BLaER1 (cell line): ENCODE data around the gene CDH23.

Experiments
- H3K27ac ChIP-seq: shearing (Covaris generic); formaldehyde crosslinking; 2 replicates; pipeline ENCODE4 v1.8.1; 2022
- H3K27me3 ChIP-seq: shearing (Covaris generic); formaldehyde crosslinking; 2 replicates; pipeline ENCODE4 v1.8.1; 2022
- H3K36me3 ChIP-seq: shearing (Covaris generic); formaldehyde crosslinking; 2 replicates; pipeline ENCODE4 v1.8.1; 2022
- H3K4me1 ChIP-seq: shearing (Covaris generic); formaldehyde crosslinking; 2 replicates; pipeline ENCODE4 v1.8.1; 2022
- H3K4me2 ChIP-seq: shearing (Covaris generic); formaldehyde crosslinking; 2 replicates; pipeline ENCODE4 v1.8.1; 2022
- H3K4me3 ChIP-seq: shearing (Covaris generic); formaldehyde crosslinking; 2 replicates; pipeline ENCODE4 v1.8.1; 2022
- H3K9ac ChIP-seq: shearing (Covaris generic); formaldehyde crosslinking; 2 replicates; pipeline ENCODE4 v1.8.1; 2022
- H3K9me3 ChIP-seq: shearing (Covaris generic); formaldehyde crosslinking; 2 replicates; pipeline ENCODE4 v1.8.1; 2022
- H4K20me1 ChIP-seq: shearing (Covaris generic); formaldehyde crosslinking; 2 replicates; pipeline ENCODE4 v1.8.1; 2022
- Cebpa-rat ChIP-seq: shearing (Covaris generic); IDR thresholded peaks from 2 replicates; pipeline ENCODE4 v1.8.1; 2022

Gene CDH23

DNA sequence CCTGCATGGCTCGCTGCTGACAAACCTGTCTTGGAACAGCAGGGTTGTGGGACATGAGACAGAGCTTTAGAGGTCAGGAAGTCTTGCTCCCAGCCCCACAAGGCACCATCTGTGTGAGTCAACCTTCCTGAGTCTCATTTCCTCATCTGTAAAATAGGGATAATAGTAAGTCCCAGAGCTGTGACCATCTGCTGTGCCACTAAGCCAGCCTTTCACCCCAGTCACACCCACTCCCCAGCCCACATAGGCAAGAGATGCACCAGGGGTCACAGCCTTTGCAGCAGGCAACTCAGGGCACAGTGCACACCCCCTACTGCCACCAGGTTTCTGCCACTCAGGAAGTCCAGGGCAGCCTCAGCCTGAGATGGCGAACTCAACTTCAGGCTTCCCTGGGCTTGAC is 29.4 kb upstream of the CDH23 start:
- H3K4me3 ChIP-seq: no peak overlapping the region

DNA sequence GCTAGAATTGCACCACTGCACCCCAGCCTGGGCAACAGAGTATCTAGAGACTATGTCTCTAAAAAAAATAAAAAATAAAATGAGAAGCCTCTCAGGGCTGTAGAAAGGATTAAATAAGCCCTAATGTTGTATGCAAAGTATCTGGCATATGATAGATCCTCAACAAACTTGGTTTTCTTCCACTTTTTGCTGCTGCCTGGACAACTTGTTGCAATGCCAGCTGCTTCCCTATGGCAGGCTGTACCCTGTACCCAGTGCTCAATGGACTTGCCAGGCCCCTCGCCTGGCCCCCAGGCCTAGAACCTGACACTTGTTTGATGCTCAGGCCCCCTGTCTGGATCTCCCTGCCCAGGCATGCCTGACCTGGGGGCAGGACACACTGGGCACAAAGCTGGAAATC is 28.5 kb upstream of the CDH23 start:
- Histone ChIP-seq H4K20me1 (no peaks in the 10 kb centered on the region), H3K9me3 (no peaks in the 10 kb centered on the region), H3K4me3 (no peak overlapping the region), H3K9ac (no peak overlapping the region), H3K27ac (no peak overlapping the region), H3K36me3 (peaks cover 26% of the 10 kb centered on the region), H3K4me1 (peaks cover 8% of the 10 kb centered on the region; the same call in 1 of the 2 replicates), H3K27me3 (no peaks in the 10 kb centered on the region), H3K4me2 (no peak overlapping the region)
- TF ChIP-seq Cebpa-rat: no peak

More for the DNA sequence above, 29.4 kb upstream of the CDH23 start:
- H3K4me1 ChIP-seq: peaks cover 8% of the 10 kb centered on the region; the same call in 1 of the 2 replicates
- no peak overlapping the region for H3K27ac ChIP-seq
- no peaks in the 10 kb centered on the region for H3K9me3 ChIP-seq
- H3K27me3 ChIP-seq: no peaks in the 10 kb centered on the region
- no peak overlapping the region for H3K4me2 ChIP-seq
- H4K20me1 ChIP-seq: no peaks in the 10 kb centered on the region
- TF ChIP-seq Cebpa-rat: no peak
- H3K36me3 ChIP-seq: peaks cover 35% of the 10 kb centered on the region
- no peak overlapping the region for H3K9ac ChIP-seq

DNA sequence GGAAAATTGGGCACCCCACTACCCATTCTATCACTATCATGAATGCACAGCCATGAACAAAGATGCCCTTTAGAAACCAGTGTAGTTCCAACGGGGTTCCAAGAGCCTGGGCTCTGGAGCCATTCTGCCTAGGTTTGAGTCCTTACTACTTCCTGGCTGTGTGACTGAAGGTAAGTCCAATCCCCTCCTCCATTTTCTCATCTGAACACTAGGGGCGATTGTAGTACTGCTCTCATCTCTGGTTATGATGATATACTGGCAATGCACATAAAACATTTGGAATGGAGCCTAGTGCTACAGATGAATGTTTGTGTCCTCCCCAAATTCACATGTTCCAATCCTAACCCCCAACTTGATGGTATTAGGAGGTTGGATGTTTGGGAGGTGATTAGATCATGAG is 28.1 kb upstream of the CDH23 start:
- Histone ChIP-seq H3K27ac (no peak overlapping the region), H3K36me3 (peaks cover 24% of the 10 kb centered on the region), H3K4me2 (no peak overlapping the region), H3K9ac (no peak overlapping the region), H3K4me3 (no peak overlapping the region), H3K9me3 (no peaks in the 10 kb centered on the region), H4K20me1 (no peaks in the 10 kb centered on the region), H3K27me3 (no peaks in the 10 kb centered on the region), H3K4me1 (peaks cover 8% of the 10 kb centered on the region; the same call in 1 of the 2 replicates)
- TF ChIP-seq Cebpa-rat: no peak

DNA sequence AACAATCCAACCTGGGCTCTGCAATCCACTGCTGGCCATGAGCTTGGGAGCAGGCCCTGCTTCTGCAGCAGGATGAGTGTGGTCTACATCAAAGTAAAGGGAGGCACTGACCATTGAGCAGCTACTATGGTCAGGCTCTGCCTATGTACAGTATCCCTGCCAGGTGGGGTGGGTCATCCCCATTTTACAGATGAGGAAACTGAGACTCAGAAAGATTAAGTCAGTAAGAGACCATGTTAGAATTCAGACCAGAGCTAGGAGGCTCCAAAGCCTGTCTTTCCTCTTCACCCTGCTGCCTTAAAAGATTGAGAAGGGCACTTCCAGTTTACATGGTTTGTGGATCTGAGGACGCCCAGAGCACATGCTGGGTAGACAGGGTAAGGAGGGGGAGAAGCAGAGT is 27.1 kb upstream of the CDH23 start:
- H3K9ac ChIP-seq: no peak overlapping the region
- H3K36me3 ChIP-seq: peaks cover 14% of the 10 kb centered on the region
- no peaks in the 10 kb centered on the region for H3K27me3 ChIP-seq
- H3K27ac ChIP-seq: no peak overlapping the region
- no peak overlapping the region for H3K4me2 ChIP-seq
- TF ChIP-seq Cebpa-rat: no peak
- no peak overlapping the region for H3K4me3 ChIP-seq
- no peaks in the 10 kb centered on the region for H3K9me3 ChIP-seq
- peaks cover 8% of the 10 kb centered on the region; the same call in 1 of the 2 replicates for H3K4me1 ChIP-seq
- no peaks in the 10 kb centered on the region for H4K20me1 ChIP-seq

DNA sequence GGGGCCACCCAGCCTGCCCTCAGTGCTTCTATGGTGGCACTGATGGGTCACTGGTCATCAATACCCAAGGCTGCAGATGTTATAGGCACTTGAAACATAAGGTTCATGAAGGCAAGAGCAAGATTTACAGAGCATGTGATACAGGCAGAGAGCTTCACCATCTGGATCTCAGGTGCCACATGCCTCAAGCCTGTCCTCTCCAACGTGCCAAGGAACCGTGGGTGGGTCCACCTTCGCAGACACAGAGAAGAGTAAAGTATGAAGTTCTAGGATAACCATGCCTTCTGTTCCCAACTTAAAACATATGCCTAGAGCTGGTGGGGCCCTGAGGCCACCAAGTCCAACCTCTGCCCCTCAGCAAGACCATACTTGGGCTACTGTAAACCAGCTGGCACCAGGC is 26.7 kb upstream of the CDH23 start:
- no peak overlapping the region for H3K4me2 ChIP-seq
- no peaks in the 10 kb centered on the region for H4K20me1 ChIP-seq
- no peaks in the 10 kb centered on the region for H3K9me3 ChIP-seq
- no peak overlapping the region for H3K27ac ChIP-seq
- TF ChIP-seq Cebpa-rat: no peak
- no peak overlapping the region for H3K9ac ChIP-seq
- H3K27me3 ChIP-seq: no peaks in the 10 kb centered on the region
- no peak overlapping the region for H3K4me3 ChIP-seq
- peaks cover 10% of the 10 kb centered on the region for H3K36me3 ChIP-seq
- H3K4me1 ChIP-seq: peaks cover 8% of the 10 kb centered on the region; the same call in 1 of the 2 replicates

DNA sequence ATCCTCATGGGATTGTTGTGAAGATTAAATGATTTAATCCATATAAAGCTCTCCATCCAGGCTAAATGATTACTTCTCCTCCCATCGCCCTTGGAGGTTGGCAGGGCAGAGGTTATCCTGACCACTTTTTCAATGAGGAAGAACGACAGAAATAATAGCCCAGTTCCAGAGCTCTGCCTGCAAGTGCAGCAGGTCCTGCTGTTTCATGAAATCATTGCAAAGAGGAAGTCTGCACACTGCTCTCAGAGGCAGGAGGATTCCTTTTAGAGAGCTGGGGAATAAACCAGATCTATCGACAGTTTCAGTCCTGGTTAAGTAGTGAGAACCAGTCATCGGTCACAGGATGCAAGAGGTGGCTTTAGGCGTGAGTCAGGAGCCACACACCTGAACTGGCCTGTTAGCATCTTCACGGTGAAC is 25.0 kb upstream of the CDH23 start:
- Histone ChIP-seq H4K20me1 (no peaks in the 10 kb centered on the region), H3K4me1 (peaks cover 18% of the 10 kb centered on the region), H3K9me3 (no peaks in the 10 kb centered on the region), H3K9ac (no peak overlapping the region), H3K27ac (no peak overlapping the region), H3K36me3 (no peaks in the 10 kb centered on the region), H3K4me3 (no peak overlapping the region), H3K4me2 (no peak overlapping the region), H3K27me3 (no peaks in the 10 kb centered on the region)
- no peak for TF ChIP-seq Cebpa-rat

DNA sequence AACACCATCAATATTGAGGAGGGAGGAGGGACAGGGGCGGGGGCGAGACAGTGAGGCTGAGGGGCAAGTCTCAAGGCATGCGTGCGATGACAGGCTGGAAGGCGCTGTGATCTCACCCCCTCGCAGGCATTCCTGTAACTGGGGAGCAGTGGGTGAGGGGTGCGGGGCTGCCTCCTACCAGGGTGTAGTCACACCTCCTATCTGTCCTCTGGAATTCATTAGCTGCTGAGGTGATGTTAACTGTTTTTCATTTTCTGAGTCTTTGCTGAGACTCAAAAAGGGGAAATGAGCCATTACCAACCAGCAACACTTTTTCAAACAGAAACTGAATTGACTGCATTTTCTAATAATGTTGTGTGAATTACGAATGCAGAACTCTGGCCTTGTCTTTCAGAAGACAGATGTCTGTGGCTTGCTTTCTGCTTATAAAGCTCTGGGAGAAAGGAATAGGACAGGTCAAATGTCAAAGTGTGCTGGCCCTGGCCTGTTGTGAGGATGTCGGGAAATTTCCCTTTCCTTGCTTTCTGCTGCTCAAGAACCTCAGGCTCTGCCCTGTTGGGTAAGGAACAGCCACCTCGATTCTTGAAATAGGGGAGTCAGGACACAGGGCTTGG is 23.7 kb upstream of the CDH23 start:
- no peak for TF ChIP-seq Cebpa-rat
- Histone ChIP-seq H3K4me1 (peaks cover 31% of the 10 kb centered on the region), H3K4me2 (no peak overlapping the region), H4K20me1 (no peaks in the 10 kb centered on the region), H3K27ac (no peak overlapping the region), H3K9ac (no peak overlapping the region), H3K36me3 (no peaks in the 10 kb centered on the region), H3K27me3 (no peaks in the 10 kb centered on the region), H3K4me3 (no peak overlapping the region), H3K9me3 (no peaks in the 10 kb centered on the region)

DNA sequence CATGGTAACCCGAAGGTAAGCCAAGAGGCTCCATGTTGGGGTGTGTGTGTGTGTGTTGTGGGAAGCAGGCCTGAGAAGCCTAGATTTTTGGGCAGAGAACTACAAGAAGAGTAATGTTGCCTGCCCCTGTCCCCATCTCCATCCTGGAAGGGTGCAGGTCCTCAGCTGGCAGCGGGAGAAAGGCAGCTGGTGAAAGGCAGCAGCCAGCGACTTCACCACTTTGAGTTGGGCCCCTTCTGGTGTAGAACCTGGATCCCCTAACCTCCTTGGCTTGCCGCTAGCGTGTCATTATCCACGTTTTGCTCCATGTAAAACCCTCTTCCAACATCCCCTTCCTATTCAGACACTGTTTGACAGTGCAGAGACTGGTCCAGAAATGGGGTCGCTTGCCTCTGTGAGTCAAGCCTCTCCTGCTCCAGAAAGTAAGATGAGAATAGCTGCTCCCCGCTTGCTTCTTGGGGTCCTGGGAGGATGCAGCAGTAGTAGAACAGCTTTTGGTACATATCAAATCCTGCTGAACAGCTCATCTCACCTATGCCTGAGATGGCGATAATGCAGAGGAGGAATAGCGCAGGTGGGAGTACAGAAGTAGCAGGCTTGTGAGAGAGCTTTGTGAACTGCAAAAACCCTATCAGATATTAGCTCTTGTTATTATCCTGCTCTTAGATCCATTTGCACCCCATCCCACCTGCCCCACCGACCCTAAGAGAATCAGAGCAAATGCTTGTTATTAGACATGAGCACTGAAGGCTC is 22.1 kb upstream of the CDH23 start:
- TF ChIP-seq Cebpa-rat: no peak
- Histone ChIP-seq H3K36me3 (no peaks in the 10 kb centered on the region), H3K27ac (no peak overlapping the region), H3K9ac (no peak overlapping the region), H3K4me2 (no peak overlapping the region), H3K4me3 (no peak overlapping the region), H3K9me3 (no peaks in the 10 kb centered on the region), H3K27me3 (no peaks in the 10 kb centered on the region), H3K4me1 (peaks cover 47% of the 10 kb centered on the region), H4K20me1 (no peaks in the 10 kb centered on the region)

DNA sequence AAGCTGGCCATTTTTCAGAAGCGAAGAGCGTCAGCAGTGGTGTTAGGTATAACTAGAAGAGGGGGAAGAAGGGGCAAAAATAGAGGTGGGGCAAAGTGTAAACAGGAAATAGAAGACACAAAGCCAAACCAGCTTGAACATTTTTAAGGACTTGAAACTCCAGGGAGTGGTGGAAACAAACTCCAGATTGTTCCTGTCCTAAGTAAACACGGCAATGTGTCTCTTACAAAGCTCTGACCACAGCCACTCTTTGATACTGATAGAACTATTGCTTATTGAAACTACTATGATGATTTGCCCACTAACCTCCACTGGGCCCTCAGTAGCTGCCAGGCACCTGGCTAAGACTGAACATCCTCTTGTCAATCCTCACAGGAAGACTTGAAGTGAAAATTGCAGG is 20.8 kb upstream of the CDH23 start:
- no peaks in the 10 kb centered on the region for H3K9me3 ChIP-seq
- H3K36me3 ChIP-seq: no peaks in the 10 kb centered on the region
- no peaks in the 10 kb centered on the region for H3K27me3 ChIP-seq
- no peak for TF ChIP-seq Cebpa-rat
- no peak overlapping the region for H3K4me3 ChIP-seq
- H3K9ac ChIP-seq: no peak overlapping the region
- peaks cover 49% of the 10 kb centered on the region for H3K4me1 ChIP-seq
- no peak overlapping the region for H3K27ac ChIP-seq
- H3K4me2 ChIP-seq: no peak overlapping the region
- H4K20me1 ChIP-seq: no peaks in the 10 kb centered on the region

DNA sequence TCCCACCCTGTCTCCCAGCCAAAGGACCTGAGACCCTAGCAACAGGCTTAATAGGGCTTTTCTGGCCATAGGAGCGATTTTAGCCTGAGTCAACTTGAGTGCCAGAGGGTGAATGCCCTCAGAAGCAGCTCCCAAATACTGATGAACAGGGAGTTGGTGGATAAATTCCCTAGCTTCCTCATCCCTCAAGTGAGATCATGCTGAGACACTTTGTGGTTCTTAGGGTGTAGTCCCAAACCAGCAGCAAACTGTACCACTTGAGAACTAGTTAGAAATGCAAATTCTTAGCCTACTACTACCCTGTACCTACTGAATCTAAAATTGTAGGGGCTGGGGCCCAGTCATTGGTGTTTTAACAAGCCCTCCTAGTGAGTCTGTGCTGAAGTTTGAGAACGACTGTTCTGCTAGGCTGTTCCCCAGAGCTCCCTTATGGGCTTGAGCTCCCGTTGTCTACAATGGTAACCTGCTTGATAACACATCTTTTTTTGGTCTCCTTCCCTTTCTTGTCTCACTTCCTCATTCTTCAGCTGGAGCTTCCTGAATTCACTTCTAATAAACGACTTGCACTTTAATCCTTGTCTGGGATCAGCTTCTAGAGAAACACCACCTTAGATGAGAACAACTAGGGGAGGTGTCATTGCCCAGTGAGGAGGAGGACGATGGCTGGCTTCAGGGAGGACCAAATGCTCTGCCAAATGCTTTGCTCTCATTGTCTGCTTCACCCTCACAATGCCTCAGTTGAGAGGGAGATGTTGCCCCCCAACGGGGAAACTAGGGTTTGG is 18.2 kb upstream of the CDH23 start:
- H3K4me2 ChIP-seq: peak overlapping the region; percentile 98

More for the DNA sequence above, 18.2 kb upstream of the CDH23 start:
- H4K20me1 ChIP-seq: no peaks in the 10 kb centered on the region
- no peak for TF ChIP-seq Cebpa-rat
- H3K4me1 ChIP-seq: peaks cover 41% of the 10 kb centered on the region
- no peaks in the 10 kb centered on the region for H3K27me3 ChIP-seq
- H3K9me3 ChIP-seq: no peaks in the 10 kb centered on the region
- no peaks in the 10 kb centered on the region for H3K36me3 ChIP-seq
- peak overlapping the region; percentile 33 for H3K27ac ChIP-seq
- no peak overlapping the region for H3K4me3 ChIP-seq
- H3K9ac ChIP-seq: peak overlapping the region; percentile 11; the same call in 1 of the 2 replicates
